Activated CD4-positive, alpha-beta T cell treated with anti-CD3 and anti-CD28 coated beads, Interleukin-2, amount 50 U/mL, for 1 hour (primary cell): ENCODE measurements around the gene CAMK1D.

Source experiments
- DNase-seq: peaks from one replicate; pipeline ENCODE4 v3.0.0-alpha.2; 2020

Gene CAMK1D

GRCh38 chr10:12774204-12774894, 425.0 kb downstream of the CAMK1D start:
- DNase-seq = no peak

DNA sequence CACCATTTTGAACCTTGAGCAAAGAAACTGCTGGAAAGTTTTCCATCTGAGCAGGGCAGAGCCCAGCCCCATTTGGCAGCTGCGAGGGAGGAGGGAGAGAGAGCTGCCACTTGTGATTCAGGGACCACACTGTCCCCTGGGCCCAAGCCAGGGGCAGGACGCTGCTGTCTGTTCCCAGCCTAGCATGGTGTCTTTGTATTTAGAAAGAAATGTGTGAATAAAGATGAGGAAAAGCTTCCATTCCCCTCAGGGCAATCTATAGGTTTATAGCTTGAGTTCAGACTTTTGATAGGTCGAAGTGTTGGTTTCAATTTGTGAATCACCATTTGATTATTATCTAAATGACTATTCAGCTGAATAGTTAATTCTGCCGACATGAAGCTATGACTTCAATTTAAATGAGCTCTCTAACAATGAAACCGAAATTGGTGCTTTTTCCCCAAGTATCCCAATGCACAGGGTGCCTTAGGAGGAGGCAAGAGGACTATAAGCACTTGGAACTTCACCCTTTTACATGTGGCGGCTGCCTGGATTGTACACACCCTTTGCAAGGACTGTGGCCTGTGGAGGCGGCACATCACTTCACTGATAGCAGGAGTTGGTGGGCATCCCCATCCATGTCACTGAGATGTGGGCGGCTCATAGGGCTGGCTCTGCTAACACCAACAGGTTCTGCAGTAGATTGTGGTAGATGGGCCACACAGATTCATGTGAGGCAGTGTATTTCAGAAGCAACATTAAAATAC, 428.7 kb downstream of the CAMK1D start:
- no peak for DNase-seq

DNA sequence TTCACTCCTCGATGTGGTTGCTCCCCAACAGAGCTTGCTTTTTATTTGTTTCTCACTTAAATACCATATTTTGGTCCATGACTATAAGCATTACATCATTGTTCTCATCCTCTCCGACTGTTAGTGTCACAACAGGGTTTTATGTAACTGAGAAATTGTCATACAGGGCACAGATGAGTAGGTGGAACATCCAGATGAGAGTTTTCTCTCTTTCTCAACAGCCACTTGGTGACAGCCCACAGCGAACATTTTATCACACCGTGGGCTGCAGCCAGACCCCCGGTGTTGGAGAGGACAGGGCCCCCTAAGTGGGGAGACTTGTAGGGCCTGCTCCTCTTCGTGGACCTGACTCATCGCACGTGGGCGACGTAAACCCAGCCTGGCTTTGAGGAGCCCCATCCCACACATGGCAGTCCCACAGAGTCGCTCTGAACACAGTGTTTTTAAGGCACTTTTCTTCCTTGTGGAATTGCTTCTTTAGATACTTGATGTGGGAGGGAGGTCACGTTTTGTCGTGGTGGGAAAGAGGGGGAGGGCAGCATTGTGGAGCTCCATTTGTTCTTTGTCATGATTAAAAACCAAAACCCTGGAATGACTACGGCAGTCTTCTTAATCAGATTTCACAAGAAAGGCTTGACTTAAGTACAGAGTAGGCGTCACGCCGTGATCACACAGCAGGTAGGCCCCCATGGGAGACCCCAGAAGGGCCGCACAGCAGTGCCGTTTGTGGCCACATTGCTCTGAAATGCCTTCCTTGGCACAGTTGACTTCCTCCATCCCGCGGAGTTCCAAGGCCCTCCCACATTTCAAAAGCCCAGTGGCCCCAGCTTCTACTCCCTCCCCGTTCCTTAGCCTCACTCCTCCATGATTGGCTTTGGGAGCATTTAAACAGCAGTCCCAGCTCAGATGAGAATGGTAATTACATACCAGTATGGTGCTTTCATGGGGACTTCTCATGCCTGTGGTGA, 431.6 kb downstream of the CAMK1D start:
- DNase-seq = no peak

- DNase-seq = no peak
These were observed 432.6 kb downstream of the CAMK1D start for GRCh38 chr10:12781976-12782375.

DNA sequence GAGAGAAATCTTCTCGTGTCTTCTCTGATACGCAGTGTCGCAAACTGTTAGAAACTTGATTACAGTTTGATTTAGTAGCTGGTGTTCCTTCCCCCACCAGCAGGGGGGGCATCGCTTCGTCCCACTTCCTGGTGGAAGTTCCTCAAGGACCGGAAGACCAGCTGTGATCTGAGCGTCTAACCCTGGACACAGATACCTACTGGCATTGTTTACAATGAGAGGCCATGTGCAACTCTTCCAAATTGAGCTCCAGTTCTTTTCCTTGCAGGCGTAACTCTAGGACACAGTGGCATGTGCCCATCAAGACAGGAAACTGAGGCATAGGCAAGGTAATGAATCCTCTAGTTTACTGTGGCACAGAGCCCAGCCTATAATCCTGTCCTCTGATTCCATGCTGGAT, 433.2 kb downstream of the CAMK1D start:
- DNase-seq = peak; percentile 6

- no peak for DNase-seq
These were observed 433.9 kb downstream of the CAMK1D start for GRCh38 chr10:12783293-12783692.

DNA sequence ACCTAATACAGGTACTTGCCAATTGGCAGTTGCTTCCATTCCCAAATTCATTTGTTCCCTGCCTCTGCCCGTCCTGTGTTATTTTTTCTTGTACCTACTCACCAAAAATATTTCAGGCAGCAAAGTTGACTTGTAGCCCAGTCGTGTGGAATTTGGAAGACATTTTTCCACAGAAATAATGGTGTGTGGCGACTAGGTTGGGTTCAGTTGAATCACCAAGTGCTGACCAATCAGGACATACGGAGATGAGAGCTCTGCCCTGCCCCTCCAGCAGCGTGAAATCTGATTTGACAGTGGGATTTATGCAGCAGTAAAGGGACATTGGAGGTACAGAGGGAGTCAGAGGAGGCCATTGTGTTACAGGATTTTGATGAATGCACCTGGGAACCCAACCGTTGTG, 435.3 kb downstream of the CAMK1D start:
- no peak for DNase-seq

GRCh38 chr10:12785415-12785831, 436.1 kb downstream of the CAMK1D start:
- no peak for DNase-seq

DNA sequence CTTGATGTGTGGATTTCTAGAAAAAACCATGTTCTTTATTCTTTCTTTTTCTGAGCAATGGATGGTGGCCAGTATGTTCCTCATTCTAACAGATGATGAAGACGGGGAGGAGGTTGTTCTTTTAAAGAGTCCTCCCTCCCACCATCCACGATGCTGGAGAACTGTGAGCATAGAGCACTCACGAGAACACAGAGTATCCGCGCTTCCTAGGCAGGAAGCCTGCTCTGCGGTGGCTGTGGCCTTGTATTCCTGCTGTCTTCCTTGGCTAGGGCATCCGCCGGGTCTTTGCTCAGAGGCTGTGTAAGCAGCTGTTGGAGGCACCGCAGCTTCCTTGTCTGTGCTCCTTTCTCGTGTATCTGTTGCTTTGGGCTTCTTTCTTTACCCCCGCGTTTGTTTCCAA, 437.9 kb downstream of the CAMK1D start:
- no peak for DNase-seq

DNA sequence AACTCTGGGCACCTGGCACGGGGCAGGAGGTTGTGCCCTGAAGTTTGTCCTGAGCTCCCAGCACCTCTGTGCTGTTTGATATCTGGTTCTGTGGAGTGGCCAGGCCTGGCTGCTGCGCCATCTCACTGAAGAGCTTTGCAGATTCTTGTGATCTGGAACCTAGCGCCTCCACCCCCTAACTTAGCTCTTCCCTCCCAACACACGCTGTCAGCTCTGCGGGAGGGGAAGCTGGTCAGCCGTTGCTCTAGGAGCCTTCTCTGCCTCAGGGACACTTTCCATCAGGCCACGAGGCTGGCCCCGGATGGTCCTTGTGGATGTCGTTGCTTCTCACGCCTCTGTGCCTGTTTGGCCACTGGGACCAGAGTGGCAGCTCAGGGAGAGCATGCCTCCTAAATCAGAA, 438.9 kb downstream of the CAMK1D start:
- no peak for DNase-seq

DNA sequence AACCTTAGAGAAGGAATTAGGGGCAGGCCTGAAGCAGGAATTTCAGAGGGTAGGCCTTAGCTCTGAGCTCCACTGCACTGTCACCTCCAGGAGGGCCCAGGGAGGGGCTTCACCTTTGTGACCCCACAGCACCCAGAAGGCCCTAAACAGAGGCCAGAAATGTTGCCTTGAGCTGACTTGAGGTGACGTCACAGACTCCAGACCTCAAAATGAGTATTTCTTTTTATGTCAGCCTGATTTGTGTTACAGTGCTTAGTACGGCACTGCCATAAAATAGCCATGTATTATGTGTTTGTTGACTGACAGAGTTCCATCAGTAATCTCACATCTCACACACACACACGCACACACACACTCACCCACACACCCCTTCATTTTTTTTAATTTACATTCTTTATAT, 440.9 kb downstream of the CAMK1D start:
- DNase-seq = no peak

DNA sequence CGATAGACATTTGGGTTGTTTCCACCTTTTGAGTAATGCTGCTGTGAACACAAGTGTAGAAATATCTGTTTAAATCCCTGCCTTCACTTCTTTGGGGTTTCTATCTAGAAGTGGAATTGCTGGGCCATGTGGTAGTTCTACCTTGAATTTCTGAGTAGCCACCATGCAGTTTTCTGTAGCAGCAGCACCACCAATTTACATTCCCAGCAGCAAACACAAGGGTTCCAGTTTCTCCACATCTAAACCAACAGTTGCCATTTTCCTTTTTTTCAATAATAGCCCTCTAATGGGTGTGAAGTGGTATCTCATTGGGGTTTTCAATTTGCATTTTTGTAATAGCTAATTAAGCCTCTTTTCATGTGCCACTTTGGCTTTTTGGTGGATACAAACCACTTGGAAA, 442.4 kb downstream of the CAMK1D start:
- DNase-seq = no peak

DNA sequence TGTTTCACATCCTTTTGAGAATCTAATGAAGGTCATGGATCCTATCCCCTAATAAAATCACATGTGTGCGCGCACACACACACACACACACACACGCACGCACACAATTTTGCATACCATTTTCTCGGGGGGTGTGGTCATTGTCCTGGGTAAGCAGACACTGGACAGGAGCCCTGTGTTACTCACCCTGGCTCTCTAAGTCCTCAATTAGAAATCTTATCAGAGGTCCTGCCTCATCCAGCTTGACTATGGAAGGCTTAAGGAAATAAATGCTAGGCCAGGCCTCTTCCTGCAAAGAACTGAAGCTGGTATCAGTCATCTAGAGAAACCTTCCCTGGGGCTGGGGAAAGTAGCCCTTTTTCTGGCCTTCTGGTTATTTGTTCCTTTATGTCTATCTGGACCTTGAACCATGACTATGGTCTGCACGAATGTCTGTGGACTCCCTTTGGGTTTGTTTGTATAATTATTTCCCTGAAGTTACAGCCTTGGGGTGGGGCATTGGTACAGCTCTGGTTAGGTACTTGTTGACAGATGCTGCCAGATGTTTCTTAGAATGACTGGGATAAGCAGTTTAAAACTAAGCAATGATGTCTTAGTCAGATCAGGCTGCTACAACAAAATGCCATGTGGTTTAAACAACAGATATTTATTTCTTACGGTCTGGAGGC, 443.7 kb downstream of the CAMK1D start:
- no peak for DNase-seq

- no peak for DNase-seq
These were observed 446.2 kb downstream of the CAMK1D start for GRCh38 chr10:12795315-12796110.

- no peak for DNase-seq
These were observed 447.2 kb downstream of the CAMK1D start for GRCh38 chr10:12796401-12797160.

DNA sequence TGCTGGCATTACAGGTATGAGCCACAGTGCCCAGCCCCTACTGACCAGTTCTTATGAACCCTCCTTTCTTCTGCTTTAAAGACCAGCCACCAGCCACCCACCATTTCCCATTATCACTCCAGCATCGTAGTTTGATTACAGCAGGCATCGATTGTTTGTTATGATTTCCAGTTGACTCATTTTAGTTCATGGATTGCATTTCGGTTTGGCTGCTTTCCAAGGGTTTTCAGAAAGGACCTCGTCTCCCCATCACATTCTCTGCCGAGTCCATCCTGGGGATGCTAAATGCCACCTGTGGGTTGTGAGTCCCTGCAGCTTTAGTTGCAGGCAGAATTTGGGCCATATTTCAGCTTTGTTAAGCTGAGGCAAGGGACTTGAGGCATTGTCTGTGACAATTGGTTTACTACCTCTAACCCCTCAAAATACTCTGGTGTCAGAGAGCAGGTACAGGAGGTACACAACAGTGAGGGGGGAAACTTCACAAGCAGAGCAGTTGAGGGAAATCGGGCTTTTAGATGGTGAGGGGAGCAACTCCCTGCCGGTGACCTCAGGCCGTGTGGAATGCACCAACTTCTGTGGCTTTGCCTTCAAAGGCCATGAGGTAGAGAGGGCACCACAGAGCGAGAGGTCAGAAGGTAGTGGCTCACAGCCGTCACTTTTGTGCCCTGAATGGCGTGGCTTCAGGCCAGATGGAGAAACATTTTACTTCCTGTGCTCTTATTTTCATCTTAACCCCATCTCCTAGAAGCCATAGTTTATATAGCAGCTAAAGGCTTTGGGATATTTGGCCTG, 448.3 kb downstream of the CAMK1D start:
- DNase-seq = no peak

- DNase-seq = no peak
These were observed 449.8 kb downstream of the CAMK1D start for GRCh38 chr10:12799144-12799543.

DNA sequence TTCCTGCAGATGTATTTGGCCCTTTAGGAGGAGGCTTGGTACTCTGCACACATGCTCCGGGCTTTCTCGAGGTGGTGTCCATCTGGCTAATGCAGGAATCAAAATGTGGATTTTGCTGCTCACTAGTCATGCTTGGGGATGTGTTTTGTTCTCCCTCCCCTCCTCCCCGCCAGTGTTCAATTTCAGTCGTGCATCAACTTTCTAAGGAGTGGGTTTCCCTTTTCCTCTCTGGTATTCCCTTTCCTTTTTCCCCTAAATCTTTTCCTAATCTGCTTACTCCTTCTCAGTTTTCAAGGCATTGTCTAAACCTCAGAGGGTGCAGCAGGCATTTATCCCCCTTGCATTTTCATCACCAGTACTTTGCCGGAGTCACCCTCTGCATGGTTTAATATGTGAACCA, 450.4 kb downstream of the CAMK1D start:
- DNase-seq = no peak

- no peak for DNase-seq
These were observed 451.0 kb downstream of the CAMK1D start for GRCh38 chr10:12800302-12800701.
